HCT116 (cell line): Measurements from ENCODE around the gene ACSL3. TPM values are rescaled to one million over a fixed set of nuclear protein-coding genes. Genes with fewer than 3 reads are reported as not detected.

Source experiments
- ATAC-seq: fragments of 200-7000 bp; cut with Tn5 transposase; 2 replicates; pipeline ENCODE4 v1.9.1; 2020; ENCODE audit warnings: mild to moderate bottlenecking, moderate library complexity
- BruUV-seq: library from RNA; stranded (reverse); fragments of 400-500 nt; replicated peaks from 2 replicates; lab custom pipeline; 2021; lab: Mats Ljungman, UMichigan
- CTCF ChIA-PET: fragments of 300-600 bp; sonication (Branson Sonifier 250); formaldehyde crosslinking; loops from one replicate; lab custom pipeline; 2021; ENCODE audit warnings: antibody characterized with exemption; lab: Charles Lee
- POLR2A ChIA-PET: fragments of 300-600, 350-600 bp; sonication (Branson Sonifier 250); formaldehyde crosslinking; loops from one replicate; lab custom pipeline; 2021; ENCODE audit warnings: antibody characterized with exemption; lab: Charles Lee
- RAD21 ChIA-PET, 2 experiments: fragments of 300-600 bp; sonication (Branson Sonifier 250); formaldehyde crosslinking; loops; one replicate each; lab custom pipeline; 2023; ENCODE audit warnings: low total read pairs in 2 of 2; ENCODE audit not compliant: uncharacterized antibody in 2 of 2, unreplicated experiment in 2 of 2, low non-redundant PET in 1 of 2; lab: Charles Lee
- DNase-seq: peaks from one replicate; pipeline ENCODE4 v3.0.0-alpha.2; 2010; ENCODE audit warnings: low read depth, low spot score
- H2AFZ ChIP-seq: fragments of 200-600 bp; shearing (Covaris generic), sonication (generic); 2 replicates; pipeline ENCODE4 v1.6.1; 2017; ENCODE audit warnings: low read depth, mixed run types, mixed read lengths, antibody characterized with exemption, low read length; ENCODE audit not compliant: poor library complexity, severe bottlenecking
- H3K27ac ChIP-seq: 2 replicates; pipeline ENCODE4 v1.5.1; 2012; ENCODE audit warnings: low read depth, low read length
- H3K27me3 ChIP-seq: fragments of 200-600 bp; sonication (generic); 2 replicates; pipeline ENCODE4 v1.6.1; 2016; ENCODE audit warnings: mixed run types, low read length, mixed read lengths; ENCODE audit not compliant: insufficient read depth
- H3K36me3 ChIP-seq, 2 experiments: fragments of 200-500 bp in 1 of 2; fragments of 200-600 bp in 1 of 2; sonication (Bioruptor generic) in 1 of 2; sonication (generic) in 1 of 2; 2 replicates each; pipeline versions ENCODE4 v1.5.1 to v1.6.1; 2014 to 2016; ENCODE audit warnings: low read length in 2 of 2, inconsistent platforms in 1 of 2, mixed read lengths in 1 of 2, mixed run types in 1 of 2; ENCODE audit not compliant: insufficient read depth in 2 of 2, control insufficient read depth in 1 of 2
- H3K4me1 ChIP-seq, 2 experiments: fragments of 200-600 bp in 1 of 2; sonication (generic) in 1 of 2; 2 replicates each; pipeline versions ENCODE4 v1.5.1 to v1.6.1; 2012 to 2017; ENCODE audit warnings: low read length in 2 of 2, inconsistent platforms in 1 of 2, mild to moderate bottlenecking in 1 of 2, mixed read lengths in 1 of 2, mixed run types in 1 of 2, moderate library complexity in 1 of 2; ENCODE audit not compliant: insufficient read depth in 2 of 2, control insufficient read depth in 1 of 2
- H3K4me2 ChIP-seq: fragments of 200-600 bp; sonication (generic); 2 replicates; pipeline ENCODE4 v1.6.1; 2017; ENCODE audit warnings: mixed run types, low read length, mixed read lengths
- H3K4me3 ChIP-seq, 2 experiments: fragments of 200-600 bp in 1 of 2; sonication (generic) in 1 of 2; replicated peaks in 1 of 2; 2 replicates each; pipeline ENCODE4 v1.5.1; 2011 to 2016; ENCODE audit warnings: low read length in 2 of 2, control low read depth in 1 of 2, low read depth in 1 of 2, mild to moderate bottlenecking in 1 of 2, mixed read lengths in 1 of 2, mixed run types in 1 of 2
- H3K79me2 ChIP-seq: fragments of 200-600 bp; sonication (generic); 2 replicates; pipeline ENCODE4 v1.6.1; 2017; ENCODE audit warnings: mild to moderate bottlenecking, mixed run types, low read length, moderate library complexity, mixed read lengths; ENCODE audit not compliant: insufficient read depth
- H3K9ac ChIP-seq: fragments of 200-600 bp; sonication (generic); 2 replicates; pipeline ENCODE4 v1.6.1; 2016; ENCODE audit warnings: low read length, mixed read lengths
- H3K9me2 ChIP-seq: fragments of 200-600 bp; sonication (generic), shearing (Covaris generic); 2 replicates; pipeline ENCODE4 v1.6.1; 2017; ENCODE audit warnings: mixed run types, mild to moderate bottlenecking, moderate library complexity; ENCODE audit not compliant: insufficient read depth
- H3K9me3 ChIP-seq, 2 experiments: fragments of 200-500 bp in 1 of 2; fragments of 200-600 bp in 1 of 2; sonication (Bioruptor generic) in 1 of 2; sonication (generic) in 1 of 2; 2 replicates each; pipeline ENCODE4 v1.6.1; 2014 to 2017; ENCODE audit warnings: low read length in 2 of 2, mixed read lengths in 2 of 2, inconsistent platforms in 1 of 2, low read depth in 1 of 2, mild to moderate bottlenecking in 1 of 2, mixed run types in 1 of 2, moderate library complexity in 1 of 2; ENCODE audit not compliant: control insufficient read depth in 1 of 2, insufficient read depth in 1 of 2
- H4K20me1 ChIP-seq: fragments of 200-600 bp; sonication (generic), shearing (Covaris generic); 2 replicates; pipeline ENCODE4 v1.6.1; 2017; ENCODE audit warnings: mixed run types, mild to moderate bottlenecking, moderate library complexity; ENCODE audit not compliant: insufficient read depth
- CTCF ChIP-seq, 3 experiments: fragments of 200-600 bp in 1 of 3; sonication (generic) in 1 of 3; IDR thresholded peaks in 2 of 3; conservative IDR thresholded peaks in 1 of 3; 2 replicates each; pipeline ENCODE4 v1.5.1; 2012 to 2017; ENCODE audit warnings: low read depth in 2 of 3, low read length in 2 of 3, antibody characterized with exemption in 1 of 3, borderline replicate concordance in 1 of 3, control low read depth in 1 of 3, mild to moderate bottlenecking in 1 of 3, mixed read lengths in 1 of 3, mixed run types in 1 of 3, moderate library complexity in 1 of 3; ENCODE audit not compliant: insufficient read depth in 1 of 3
- EGR1 ChIP-seq: IDR thresholded peaks from 2 replicates; pipeline ENCODE4 v1.6.1; 2012; ENCODE audit warnings: low read depth
- EZH2phosphoT487 ChIP-seq: fragments of 200-600 bp; IDR thresholded peaks from 2 replicates; pipeline ENCODE4 v1.6.1; 2018; ENCODE audit warnings: antibody characterized with exemption, borderline replicate concordance
- FOSL1 ChIP-seq: IDR thresholded peaks from 2 replicates; pipeline ENCODE4 v1.6.1; 2012; ENCODE audit warnings: low read depth
- POLR2A ChIP-seq: IDR thresholded peaks from 2 replicates; pipeline ENCODE4 v1.7.0; 2011; ENCODE audit warnings: borderline replicate concordance; ENCODE audit not compliant: insufficient read depth, insufficient read length; ENCODE audit errors: extremely low read depth
- POLR2AphosphoS5 ChIP-seq: IDR thresholded peaks from 2 replicates; pipeline ENCODE4 v1.6.1; 2011; ENCODE audit warnings: mild to moderate bottlenecking, low read depth, low read length, moderate library complexity
- RAD21 ChIP-seq: IDR thresholded peaks from 2 replicates; pipeline ENCODE4 v1.6.1; 2012; ENCODE audit warnings: low read depth, mild to moderate bottlenecking
- SP1 ChIP-seq: IDR thresholded peaks from 2 replicates; pipeline ENCODE4 v1.6.1; 2012; ENCODE audit warnings: low read depth
- ZFX ChIP-seq: fragments of 450-650 bp; IDR thresholded peaks from 2 replicates; pipeline ENCODE4 v1.6.1; 2017
- intact Hi-C: fragments of 100-400 bp; cut with micrococcal nuclease; formaldehyde crosslinking; loops from 2 replicates; pipeline ENCODE4 v1.10.0; 2022
- total RNA-seq: library from RNA; stranded (reverse); gene quantifications from one replicate; pipeline ENCODE4 v1.2.1, GENCODE V29; 2021; ENCODE audit not compliant: unreplicated experiment
- TF ChIP-seq, protein P1 (sequence below): IDR thresholded peaks from 2 replicates; pipeline ENCODE4 v1.6.1; 2012

ACSL3 gene
- total RNA-seq, 1 experiment from 2014 or later = 142 TPM

GRCh38 chr2:222903234-222904220 is 42.7 kb downstream of the ACSL3 start:
- peaks cover 0 to 7% of the 10 kb centered on the region in 2 experiments; a peak in 1 of 4 replicates for H3K4me1 ChIP-seq
- H3K36me3 ChIP-seq = peaks cover 0 to 8% of the 10 kb centered on the region in 2 experiments; a peak in 1 of 4 replicates
- H3K9me3 ChIP-seq = no peaks in the 10 kb centered on the region
- no TSS peak for BruUV-seq
- CTCF ChIA-PET = interaction anchor here (0.6 to 4.0 kb wide), 21 partner anchors 8 to 879 kb away, joined by 3 to 52 read pairs (median 3); no protein-coding TSS in a partner anchor
- no peak overlapping the region for H2AFZ ChIP-seq
- RAD21 ChIA-PET = interaction anchor here in 1 of 2 experiments (1.0 kb wide), 1 partner anchor 194 kb away, joined by 7 read pairs; no protein-coding TSS in a partner anchor
- H3K79me2 ChIP-seq = peaks cover 89% of the 10 kb centered on the region
- no peak for DNase-seq
- H4K20me1 ChIP-seq = peaks cover 13% of the 10 kb centered on the region; the same call in 1 of the 2 replicates
- no peaks in the 10 kb centered on the region for H3K27me3 ChIP-seq
- no peak overlapping the region for H3K27ac ChIP-seq
- H3K4me3 ChIP-seq = no peak overlapping the region
- H3K9me2 ChIP-seq = no peaks in the 10 kb centered on the region
- no peak overlapping the region for H3K9ac ChIP-seq
- TF ChIP-seq SP1 (no peak), CTCF (IDR thresholded peaks at IDR 0.05 in 2 of 3, conservative IDR thresholded peaks at IDR 0.05 in 1 of 3; ENCODE audit: borderline replicate concordance in 1 of 3, insufficient read depth in 1 of 3, low read depth in 2 of 3, low read length in 2 of 3) (peak; percentile 72 to 88 (median 79)), EZH2phosphoT487 (no peak), POLR2A (no peak), FOSL1 (no peak), EGR1 (no peak), RAD21 (peak; percentile 85), ZFX (no peak), POLR2AphosphoS5 (no peak)
- TF ChIP-seq, protein P1, sequence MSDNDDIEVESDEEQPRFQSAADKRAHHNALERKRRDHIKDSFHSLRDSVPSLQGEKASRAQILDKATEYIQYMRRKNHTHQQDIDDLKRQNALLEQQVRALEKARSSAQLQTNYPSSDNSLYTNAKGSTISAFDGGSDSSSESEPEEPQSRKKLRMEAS = no peak
- POLR2A ChIA-PET = no interaction called here
- peak; percentile 87 for ATAC-seq
- no peak overlapping the region for H3K4me2 ChIP-seq
- intact Hi-C loops = loop anchor here (1.0 to 5.0 kb wide), 5 partner anchors 106 to 586 kb away; no protein-coding TSS in a partner anchor
